Neural progenitor cell (in vitro differentiated cells): ENCODE results near the gene PLCZ1.

Experiments
- CTCF ChIP-seq: fragments of 200-600 bp; sonication (generic); IDR thresholded peaks from 2 replicates; pipeline ENCODE4 v1.5.1; 2017; ENCODE audit warnings: antibody characterized with exemption, mild to moderate bottlenecking
- EZH2phosphoT487 ChIP-seq: fragments of 200-600 bp; sonication (generic); IDR thresholded peaks from 2 replicates; pipeline ENCODE4 v1.6.1; 2017; ENCODE audit warnings: antibody characterized with exemption

- no peak for TF ChIP-seq EZH2phosphoT487
- no peak for TF ChIP-seq CTCF
Measured at GRCh38 chr12:18652596-18652995, 85.2 kb downstream of the PLCZ1 start.
